GM23248 (cell line): Measurements from ENCODE around the gene SWAP70.

Experiments used
- EZH2 ChIP-seq: fragments of 200-600 bp; sonication (generic); IDR thresholded peaks from 2 replicates; pipeline ENCODE4 v1.6.1; 2018; ENCODE audit warnings: antibody characterized with exemption, mild to moderate bottlenecking; ENCODE audit not compliant: insufficient read depth, poor library complexity, severe bottlenecking
- EZH2phosphoT487 ChIP-seq: fragments of 200-600 bp; sonication (generic); IDR thresholded peaks from 2 replicates; pipeline ENCODE4 v1.6.1; 2018; ENCODE audit warnings: antibody characterized with exemption, moderate library complexity, mild to moderate bottlenecking, low read depth; ENCODE audit not compliant: insufficient read depth

DNA sequence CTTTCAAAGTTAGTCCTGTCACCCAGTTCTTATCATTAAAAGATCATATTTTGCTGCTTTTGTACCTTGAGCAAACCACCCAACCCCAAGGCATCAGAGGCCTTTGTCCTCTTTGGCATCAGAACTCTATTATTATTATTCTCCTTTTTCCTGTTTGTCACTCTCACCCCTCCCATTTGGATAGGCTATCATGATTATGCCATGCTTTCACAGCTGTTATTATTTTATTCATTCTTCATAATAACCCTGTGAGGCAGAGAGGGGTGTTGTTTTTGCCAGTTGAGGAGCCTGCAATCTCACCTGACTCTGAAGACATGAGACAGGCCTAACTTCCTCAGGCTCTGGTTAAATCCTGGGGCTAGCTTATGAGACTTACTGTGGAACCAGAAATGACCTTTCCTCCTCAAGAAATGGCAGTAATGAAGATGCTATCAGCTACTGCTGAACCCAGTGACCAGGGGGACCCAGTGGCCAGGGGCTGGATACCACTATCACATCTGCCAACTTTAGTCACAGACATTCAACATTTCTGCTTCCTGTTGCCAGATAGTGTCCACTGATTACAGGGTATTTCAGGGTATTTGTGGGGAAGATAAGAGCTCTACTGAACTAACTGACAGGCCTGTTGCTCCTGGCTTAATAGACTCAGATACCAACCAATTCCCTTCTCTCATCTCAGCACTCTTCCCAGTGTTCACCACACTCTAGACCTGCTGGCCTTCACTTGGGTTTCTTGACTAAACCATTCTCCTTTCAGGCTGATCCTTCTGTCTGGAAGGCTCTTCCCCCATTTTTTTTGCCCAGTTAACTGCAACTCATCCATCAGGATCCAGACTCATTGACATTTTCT lies 11.8 kb upstream of the SWAP70 start:
- TF ChIP-seq EZH2 (no peak), EZH2phosphoT487 (no peak)
